ENCODE measurements around the gene UBE2J1.
A peak's percentile ranks its signal among the peaks of the same experiment; 100 is the strongest.
"Not testable (repeated sequence)": the region's sequence is repeated elsewhere in the genome, so short reads cannot be mapped to it uniquely, and the experiment has no call there.

The UBE2J1 gene

DNA sequence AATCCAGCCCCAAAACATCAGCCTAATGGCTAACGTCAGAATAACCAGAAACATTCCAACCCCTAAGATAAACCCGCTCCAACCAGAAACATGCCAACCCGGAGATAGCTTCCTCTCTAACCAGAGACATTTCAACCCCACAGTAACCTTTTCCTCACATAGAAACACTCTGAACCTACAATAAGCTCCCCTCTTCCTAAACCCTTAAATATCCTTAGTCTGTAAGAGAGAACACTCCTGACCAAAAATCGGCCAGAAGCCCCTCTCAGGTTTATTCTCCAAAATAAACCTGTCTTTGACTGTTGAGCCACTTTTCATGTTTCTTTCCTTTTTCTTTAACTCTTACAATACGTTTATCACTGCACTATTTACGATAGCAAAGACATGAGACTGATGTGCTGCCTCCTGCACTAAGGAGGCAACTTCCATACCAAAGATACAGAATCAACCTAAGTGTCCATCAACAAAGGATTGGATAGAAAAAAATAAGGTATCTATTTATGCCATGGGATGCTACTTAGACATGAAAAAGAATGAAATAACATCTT, 32.4 kb downstream of the UBE2J1 start:
- DNase-seq (ENCODE audit: low spot score), result no peak

DNA sequence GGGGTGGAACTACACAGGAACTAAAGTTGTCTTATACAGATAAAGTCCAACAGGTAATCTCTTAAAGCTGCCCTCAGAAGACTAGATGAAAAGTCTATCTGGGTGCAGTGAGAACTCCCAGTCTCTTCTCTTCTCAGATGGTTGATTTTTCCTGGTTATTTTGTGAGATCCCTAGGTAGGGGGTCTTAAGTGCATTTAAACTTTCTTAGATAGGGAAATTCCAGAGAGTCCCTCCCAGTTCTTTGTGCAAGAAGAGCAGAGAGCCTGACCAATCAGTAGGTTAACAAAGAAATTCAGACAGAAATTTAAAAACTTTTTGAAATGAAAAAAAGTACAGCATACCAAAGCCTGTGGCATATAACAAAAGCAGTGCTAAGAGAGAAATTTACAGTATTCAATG, 35.5 kb downstream of the UBE2J1 start:
- no peak for DNase-seq (ENCODE audit: low spot score)

DNA sequence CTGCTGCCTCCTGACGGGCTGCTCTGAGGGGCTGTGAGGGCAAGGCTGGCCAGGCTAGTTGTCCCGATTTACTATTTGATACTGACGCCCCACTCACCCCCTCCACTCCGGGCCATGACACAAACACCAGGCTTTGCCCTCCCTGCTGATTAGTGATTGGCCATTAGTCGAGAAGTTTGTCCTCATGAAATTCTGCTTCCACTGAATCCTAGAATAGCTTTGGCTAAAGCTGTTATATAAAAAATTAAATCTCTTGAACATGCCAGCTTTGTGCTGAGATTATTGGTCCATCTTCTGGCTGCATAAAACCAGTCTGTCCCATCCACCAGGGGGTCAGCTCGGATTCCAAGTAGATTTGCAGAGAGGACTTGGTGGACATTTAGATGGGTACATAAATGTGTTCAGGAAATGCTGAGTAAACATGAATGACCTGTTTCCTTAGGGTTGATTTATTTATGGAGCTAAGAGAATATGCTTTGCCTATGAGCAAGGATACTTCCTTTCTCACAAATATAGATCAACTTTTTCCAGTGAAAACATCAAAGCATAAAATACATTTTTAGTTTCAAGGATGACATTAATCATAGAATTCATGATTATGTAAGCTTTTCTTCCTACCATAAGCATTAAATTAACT, 37.2 kb downstream of the UBE2J1 start, which contains the start of gene GABRR2:
TSS of gene GABRR2 (minus strand) at position 51 of the 637 bp plus-strand sequence. CDS start 134 bp downstream, outside the sequence.
- no peak for DNase-seq (ENCODE audit: low spot score)

- no peak for DNase-seq (ENCODE audit: low spot score)
These were observed 37.8 kb downstream of the UBE2J1 start for GRCh38 chr6:89314692-89315091.

DNA sequence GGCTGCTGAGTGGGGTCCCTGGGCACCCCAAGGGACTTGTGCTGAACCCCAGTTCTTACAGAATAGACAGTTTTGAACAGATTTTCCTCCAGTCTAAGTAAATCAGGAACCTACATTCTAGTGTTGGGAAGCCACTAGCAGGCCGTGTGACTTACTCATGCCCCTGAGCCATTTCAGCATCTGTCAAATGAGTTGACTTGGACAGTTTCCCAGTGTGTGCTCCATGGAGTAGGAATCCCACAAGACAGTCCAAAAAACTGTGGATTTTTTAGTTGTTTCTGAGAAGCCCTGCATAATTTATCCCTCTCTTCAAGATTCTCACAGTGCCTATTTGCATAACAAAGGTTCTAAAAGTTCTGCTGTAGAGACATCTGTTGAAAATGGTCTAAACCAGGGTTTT, 39.5 kb downstream of the UBE2J1 start:
- peak; percentile 79 for DNase-seq (ENCODE audit: low spot score)

DNA sequence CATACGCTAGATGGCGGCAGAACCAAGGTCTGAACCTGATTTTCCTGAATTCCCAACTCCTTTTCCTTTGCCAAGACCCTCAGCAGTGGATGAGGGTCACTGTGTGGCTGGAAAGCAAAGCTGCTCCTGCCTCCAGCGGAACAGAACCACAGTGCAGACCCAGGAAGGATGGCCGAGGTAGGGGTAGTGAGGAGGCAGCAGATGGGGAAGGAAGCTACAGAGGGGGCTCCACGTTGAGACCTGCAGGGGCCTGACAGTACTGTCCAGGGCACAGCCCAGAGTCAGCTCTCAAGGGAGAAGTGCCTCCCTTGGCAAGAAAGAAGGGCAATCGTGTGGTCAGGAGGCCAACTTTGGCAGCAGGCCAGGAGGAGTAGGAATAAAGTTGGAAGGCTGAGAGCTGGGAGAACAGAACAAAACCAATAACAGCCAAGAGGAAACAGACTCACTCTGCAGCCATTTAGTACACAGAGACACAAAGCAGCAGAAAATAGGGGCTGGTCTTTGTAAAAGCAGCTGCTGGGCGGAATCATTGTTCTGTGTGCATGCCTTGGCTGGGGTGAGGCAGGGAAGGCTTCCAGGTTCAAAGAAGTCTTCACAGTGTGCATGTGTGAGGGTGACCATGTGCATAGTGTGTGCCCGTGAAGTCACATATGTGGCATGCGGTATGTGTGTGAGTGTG, 40.5 kb downstream of the UBE2J1 start:
- DNase-seq (ENCODE audit: low spot score), result peak; percentile 31

- no peak for DNase-seq (ENCODE audit: low spot score)
These were observed 41.0 kb downstream of the UBE2J1 start for GRCh38 chr6:89311530-89311852.

DNA sequence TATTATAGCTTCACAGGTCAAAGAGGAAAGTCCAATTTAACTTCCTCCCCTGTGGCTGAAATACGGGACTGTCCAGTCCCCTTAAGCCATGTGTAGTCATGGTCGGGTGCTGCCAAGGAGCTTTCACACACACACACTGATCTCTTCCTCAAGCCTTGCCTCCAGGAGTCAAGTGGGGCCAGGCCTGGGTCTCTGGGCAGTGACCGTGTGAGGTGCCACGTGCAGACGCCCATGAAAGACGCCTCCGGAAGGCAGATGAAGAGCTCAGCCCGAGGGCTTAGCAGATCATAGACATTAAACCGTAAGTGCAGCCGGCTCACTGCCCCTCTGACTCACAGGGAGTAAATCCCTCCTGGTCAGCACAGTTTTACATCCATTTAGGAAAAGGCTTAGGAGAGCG, 41.6 kb downstream of the UBE2J1 start:
- DNase-seq (ENCODE audit: low spot score), result peak; percentile 35

- DNase-seq (ENCODE audit: low spot score), result no peak
These were observed 43.8 kb downstream of the UBE2J1 start for GRCh38 chr6:89308525-89309395.

GRCh38 chr6:89304517-89304916, 48.0 kb downstream of the UBE2J1 start:
- DNase-seq (ENCODE audit: low spot score), result not testable (repeated sequence)

GRCh38 chr6:89302936-89303335, 49.6 kb downstream of the UBE2J1 start:
- DNase-seq (ENCODE audit: low spot score), result no peak

DNA sequence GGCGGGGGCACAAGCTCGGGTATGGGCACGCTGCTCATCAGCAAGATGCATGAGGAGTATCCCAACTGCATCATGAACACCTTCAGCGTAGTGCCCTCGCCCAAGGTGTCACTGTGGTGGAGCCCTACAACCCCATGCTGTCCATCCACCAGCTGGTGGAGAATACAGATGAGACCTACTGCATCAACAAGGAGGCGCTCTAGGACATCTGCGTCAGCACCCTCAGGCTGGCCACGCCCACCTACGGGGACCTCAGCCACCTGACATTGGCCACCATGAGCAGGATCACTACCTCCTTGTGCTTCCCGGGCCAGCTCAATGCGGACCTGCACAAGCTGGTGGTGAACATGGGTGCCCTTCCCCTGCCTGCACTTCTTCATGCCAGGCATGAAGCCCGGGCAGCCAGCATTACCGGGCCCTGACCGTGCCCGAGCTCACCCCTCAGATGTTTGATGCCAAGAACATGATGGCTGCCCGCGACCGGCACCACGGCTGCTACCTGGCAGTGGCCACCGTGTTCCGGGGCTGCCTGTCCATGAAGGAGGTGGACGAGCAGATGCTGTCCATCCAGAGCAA, 50.2 kb downstream of the UBE2J1 start:
- no peak for DNase-seq (ENCODE audit: low spot score)

GRCh38 chr6:89301586-89302194, 50.8 kb downstream of the UBE2J1 start:
- DNase-seq (ENCODE audit: low spot score), result no peak

DNA sequence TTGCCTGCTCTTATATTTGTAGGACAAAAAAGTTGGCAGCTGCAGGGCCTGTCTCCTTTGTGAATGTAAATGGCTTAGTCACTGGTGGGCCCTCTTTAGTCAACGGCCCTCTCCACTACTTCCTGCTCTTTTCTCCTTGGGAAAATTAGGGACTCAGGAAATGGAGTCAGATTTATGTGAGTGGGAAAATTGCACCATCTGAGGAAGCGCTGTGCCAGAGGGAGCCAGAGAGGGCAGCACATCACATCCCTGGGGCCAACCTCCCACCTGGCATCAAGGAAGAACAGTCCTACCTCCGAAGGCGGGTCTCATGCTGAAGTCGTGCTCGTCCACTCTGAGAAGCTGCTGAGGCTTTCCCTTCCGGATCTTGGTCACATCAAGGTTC, 53.1 kb downstream of the UBE2J1 start:
- DNase-seq (ENCODE audit: low spot score), result no peak

DNA sequence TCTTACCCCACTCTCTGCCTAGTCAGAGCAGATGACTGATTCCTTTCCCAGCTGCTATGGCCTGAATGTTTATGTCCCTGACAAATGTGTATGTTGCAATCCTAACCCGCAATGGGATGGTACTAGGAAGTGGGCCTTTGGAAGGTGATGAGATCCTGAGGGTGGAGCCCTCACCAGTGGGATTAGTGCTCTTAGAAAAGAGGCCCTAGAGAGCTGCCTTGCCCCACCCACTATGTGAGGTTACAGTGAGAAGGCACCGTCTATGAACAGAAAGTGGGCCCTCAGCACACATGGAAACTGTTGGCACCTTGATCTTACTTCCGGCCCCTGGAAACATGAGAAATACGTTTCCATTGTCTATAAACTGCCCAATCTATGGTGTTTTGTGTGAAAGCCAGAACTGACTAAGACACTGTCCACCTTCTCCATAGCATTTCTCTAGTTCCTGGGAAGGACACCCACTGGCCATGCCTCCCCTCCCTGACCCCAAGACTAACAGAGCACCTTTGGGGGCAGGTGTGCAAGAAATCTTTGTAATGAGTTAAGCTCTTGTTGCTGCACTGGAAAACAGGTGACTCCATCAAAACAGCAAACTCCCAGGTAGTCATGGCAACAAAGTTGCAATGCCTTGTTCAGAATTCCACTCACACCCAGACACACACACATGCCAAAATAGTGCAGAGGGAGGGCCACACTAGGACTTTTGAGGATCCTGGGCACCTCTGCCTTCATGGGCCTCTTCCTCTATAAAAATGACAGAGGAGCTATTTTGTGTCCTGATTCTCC, 53.6 kb downstream of the UBE2J1 start:
- DNase-seq (ENCODE audit: low spot score), result no peak

- DNase-seq (ENCODE audit: low spot score), result peak; percentile 85
These were observed 54.7 kb downstream of the UBE2J1 start for GRCh38 chr6:89297695-89298351.

- DNase-seq (ENCODE audit: low spot score), result no peak
These were observed 56.5 kb downstream of the UBE2J1 start for GRCh38 chr6:89295981-89296380.

GRCh38 chr6:89295116-89295515, 57.4 kb downstream of the UBE2J1 start:
- DNase-seq (ENCODE audit: low spot score), result not testable (repeated sequence)

DNA sequence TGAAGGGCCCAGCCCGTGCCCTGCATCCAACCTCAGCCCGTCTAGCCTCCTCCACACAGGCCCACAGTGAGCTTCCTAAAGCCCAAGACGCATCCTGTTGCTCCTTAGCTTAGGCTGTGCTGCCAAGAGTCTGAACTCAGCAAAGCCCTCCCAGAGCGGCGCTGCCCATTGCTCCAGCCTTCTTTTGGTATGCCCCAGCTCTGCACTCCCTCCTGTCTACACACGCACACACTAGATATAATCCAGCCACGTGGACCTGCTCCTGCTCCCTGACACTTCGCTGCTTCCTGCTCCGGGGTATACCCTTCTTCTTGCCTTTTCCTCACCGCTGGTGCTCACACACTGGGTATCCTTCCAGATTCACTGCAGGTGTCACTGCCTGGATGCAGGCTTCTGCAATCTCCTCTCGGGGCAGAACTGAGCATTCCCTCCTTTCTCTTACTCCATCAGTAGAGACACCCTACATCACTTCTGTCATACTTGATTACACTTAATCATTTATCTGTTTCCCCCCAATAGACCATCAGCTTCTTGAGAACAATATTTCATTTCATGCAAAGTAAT, 61.2 kb downstream of the UBE2J1 start:
- DNase-seq (ENCODE audit: low spot score), result no peak
